Stimulated activated CD4-positive, alpha-beta T cell treated with anti-CD3 and anti-CD28 coated beads, Interleukin-15, amount 100 ng/mL, for 1 hour (primary cell): ENCODE data around the gene SLC49A4.

Experiments used
- DNase-seq, 2 donors: peaks; one replicate each; pipeline ENCODE4 v3.0.0-alpha.2; 2020; ENCODE audit warnings: low read depth in 1 of 2, low spot score in 1 of 2

SLC49A4 gene

DNA sequence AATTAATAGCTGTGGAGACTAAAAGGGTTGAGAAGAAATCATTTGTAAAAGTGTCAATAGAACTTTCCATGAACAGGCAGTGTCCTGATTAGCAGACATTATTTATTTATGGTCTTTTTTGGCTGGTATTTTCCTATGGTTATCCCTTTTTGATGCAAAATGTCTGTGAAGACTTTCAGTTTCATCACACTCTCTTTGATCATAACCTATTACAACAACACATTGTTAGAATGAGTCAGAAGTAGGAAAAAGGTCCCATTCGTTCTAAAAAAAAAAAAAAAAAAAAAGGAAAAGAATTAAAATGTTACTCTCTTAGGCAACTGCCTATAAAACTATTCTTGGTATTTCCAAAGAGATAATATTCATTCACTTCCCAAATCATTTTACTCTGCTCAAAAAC lies 62.1 kb downstream of the SLC49A4 start:
- no peak for DNase-seq

DNA sequence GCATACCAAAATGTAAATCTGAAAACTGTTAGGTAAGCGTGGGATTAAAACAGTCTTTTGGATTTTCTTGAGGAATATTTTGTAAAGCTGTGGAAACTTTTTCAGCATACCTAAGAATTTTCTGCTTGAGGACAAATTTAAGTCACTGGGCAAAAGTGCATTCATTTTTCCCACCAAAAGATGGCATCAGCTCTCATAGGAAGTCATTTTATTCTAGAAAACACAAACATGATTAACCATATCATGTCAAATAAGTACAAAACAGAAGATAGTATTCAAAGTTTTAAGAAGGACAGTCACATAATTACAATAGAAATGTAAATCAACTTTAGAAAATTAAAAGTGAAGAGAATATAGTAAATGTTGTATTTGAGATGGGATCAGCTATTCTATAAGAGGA lies 63.5 kb downstream of the SLC49A4 start:
- no peak for DNase-seq

DNA sequence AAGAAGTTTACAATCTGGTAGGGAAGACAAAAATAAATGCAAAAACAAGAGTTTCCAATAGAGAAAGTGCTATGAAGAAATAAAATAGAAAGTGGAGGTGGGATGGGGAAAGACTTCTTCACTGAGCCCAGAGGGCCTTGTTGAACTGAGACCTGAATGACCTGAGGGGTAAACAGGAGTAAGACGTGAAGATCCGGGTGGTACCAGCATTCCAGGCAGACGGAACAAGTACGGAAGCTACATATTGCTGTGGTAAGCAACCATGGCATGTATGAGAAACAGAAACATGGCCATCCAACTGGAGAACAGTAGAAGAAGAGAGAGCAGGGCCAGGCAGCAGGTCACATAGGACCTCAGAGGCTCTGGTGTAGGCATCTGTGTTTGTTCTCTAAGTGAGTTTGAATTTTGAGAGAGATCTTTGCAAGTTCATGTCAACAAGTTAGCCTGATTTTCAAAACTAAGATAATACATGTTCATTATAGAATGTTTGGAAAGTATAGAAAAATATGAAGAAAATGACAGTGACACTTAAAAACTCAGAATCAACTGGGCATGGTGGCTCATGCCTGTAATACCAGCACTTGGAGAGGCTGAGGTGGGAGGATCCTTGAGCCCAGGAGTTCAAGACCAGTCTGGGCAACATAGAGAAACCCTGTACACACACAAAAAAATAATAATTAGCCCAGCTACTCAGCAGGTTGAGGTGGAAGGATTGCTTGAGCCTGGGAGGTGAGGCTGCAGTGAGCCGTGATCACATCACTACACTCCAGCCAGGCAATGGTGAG lies 64.3 kb downstream of the SLC49A4 start:
- no peak for DNase-seq

DNA sequence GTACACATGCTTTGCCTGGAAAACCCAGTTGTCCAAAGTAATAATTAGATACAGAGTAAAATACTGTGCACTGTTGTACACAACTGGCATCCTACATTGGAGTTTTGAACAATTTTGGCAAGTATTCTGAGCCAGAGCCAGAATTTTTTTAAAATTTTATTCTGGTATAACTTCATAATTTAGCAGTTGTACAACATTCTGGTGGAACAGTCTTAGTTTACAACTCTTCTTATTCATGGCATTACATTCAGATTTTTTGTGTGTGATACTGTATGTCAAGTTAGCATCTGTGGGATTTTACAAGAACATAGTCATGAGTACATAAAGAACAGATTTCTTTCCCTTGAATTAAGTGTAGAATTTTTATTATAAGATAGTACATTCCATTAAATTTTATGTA lies 67.5 kb downstream of the SLC49A4 start:
- no peak for DNase-seq

DNA sequence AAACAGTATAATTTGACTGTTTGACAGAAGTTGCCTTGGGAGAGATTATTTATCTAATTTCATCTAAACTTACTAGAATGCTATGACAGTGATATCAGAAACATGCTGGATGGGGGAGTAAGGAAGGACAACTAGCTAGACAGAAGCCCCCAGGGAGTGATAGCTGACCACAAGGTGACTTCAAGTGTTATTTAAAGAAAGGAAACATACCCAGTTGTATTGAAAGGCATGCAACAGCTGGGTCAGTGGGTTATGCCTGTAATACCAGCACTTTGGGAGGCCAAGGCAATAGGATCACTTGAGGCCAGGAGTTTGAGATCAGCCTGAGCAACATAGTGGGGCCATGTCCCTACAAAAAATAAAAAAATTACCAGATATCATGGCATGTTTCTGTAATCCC lies 69.6 kb downstream of the SLC49A4 start:
- DNase-seq = no peak

DNA sequence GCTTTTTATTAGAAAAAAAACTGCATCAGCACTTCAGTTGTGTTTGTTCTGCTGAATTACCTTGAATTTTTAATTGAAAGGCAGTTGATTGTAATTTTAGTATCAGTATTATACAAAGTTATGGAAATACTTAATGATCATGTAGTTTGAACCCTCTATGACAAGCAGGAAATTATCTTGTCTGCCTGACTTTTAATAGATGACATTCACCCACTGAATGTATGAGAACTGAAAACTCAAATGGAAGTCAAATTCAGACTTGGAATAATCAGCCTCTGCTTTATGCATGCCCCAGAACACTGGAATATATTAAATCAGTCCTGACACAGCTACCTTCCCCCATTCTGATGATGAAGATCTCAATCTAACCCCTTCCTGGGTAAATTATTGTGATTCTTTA lies 73.5 kb downstream of the SLC49A4 start:
- DNase-seq = no peak

DNA sequence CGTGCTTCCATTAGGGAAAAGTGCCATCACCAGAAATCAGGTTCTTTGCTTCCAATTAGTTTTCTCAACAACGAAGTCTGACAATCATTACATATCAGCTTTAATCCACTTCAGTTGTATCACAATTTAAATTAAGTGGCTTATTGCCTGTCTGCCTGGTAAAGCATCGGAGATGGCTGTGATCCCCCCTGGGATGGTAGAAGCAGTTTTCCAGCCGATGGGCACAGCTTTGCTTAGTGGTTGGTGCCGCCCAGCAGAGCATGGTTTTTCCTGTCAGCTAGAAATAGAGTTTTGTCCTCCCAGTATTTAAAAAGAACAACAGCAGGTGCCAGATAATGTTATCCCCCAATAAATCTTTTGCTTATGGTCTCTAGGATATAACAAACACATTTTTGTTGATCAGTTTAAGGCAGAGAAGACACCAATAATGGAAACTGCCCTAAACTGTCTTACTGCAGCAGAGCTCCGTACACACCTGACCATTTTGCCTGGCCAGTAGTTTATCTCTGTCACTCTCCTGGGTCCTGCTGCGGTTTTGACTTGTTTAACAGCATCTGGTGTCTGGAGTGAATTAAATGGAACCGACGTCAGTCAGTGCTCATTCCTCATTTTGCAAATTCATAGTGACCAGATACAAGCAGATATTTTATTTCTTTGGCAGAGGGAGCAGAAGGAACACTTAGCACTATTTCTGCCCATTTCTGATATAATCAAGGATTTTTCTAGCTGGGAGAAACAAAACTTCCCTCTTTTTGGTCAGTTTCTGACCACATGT lies 79.1 kb downstream of the SLC49A4 start:
- no peak for DNase-seq

DNA sequence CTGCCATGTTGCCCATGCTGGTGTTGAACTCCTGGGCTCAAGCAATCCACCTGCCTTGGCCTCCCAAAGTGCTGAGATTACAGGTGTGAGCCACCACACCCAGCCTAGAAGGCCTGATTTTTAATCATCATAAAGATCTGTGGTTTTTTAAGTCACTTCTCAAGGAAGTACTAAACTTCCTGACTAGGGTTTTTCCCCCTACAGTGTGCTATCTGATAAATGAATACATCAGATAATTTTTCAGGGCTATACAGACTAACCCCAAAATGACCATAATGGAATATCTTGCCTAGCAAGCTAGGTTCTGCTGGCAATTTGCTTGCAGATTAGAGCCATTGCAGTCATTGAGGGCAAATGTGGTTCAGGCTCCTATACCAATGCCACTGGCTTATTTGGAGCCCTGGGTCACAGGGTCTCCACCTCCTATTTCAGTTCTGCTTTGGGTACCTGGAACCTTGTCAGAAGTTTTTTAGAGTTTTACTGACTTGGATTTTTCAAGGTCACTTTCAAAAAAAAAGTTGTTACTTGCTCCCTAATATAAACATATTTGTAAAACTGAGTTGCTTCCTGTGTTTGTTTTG lies 80.8 kb downstream of the SLC49A4 start:
- no peak for DNase-seq

DNA sequence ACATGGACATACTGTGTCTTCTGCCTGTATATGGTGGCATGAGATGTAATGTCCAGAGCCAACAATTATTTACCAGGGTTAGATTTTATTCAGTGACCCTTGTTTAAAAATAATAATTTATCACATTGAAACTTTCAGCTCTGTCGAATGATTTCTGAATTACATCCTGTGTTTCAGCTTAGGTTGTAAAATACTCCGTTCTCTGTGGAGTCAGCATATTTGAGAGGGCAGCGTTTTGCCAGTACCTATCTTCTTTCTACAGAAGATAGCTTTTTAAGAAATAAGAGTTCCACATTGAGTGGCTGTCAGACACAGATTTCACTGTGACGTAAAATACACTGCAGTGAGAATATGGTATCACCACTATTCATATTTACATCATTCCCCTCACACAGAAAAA lies 85.3 kb downstream of the SLC49A4 start:
- DNase-seq = no peak

DNA sequence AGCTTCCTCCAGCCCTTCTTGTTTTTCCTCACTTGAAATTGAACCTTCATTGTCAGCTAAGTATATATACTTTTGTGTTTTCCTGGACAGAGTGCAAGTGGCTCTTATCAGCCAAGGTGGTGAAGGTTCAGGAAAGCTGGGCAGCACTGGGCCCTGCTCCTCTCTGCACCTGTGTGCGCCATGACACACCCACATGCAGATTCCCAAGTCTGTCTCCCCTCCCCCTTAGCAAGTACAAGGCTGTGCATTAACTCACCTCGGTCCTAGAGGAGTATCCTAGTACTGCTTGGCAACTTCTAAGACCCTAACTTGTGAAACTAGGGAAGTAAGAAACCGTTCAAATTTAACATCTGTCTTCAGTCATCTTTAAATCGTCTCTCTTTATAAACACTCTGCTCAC lies 85.8 kb downstream of the SLC49A4 start:
- DNase-seq = no peak

DNA sequence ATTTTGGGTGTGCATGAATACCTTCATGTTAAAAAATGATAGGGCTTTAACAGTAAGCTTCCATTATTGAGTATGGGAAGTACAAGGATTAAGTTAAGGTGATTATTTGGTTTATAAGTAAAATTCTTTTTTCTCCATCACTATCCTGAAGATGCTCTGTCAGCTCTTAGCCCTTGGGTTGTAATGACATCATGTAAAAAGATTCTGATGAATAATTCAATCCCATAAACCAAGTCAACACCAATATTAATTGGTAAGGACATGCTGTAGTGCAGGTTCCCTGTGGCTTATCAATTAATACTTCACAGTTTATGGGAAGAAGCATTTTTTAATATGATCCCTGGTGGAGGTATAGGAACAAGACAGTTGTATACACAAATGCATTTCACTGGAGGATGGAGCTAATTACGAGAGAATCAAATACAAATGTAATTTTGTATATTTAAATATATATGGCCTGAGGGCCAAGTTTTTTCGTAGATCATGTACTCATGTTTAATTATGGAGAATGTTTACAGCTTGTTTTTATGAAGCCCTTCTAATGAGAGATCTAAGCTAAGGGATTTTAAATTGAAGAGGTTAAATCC lies 87.6 kb downstream of the SLC49A4 start:
- no peak for DNase-seq

DNA sequence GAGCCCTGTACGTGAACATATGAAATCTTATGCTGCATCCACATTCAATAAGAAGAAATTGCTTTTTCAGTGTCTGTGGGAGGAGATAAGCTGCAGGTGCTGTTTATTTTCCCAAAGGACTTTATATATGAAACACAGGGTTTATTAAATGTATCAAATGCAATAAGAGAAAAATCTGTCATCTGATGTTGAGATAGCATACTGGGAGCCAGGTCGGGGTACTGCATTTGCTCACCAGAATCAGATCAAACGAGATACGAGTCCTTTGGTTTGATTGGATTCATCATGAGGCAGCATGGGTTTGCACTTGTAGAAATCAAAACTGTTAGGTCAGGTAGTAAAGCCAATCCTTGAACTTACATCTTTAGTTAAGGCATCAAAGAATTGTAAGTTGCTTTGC lies 91.4 kb downstream of the SLC49A4 start:
- no peak for DNase-seq

DNA sequence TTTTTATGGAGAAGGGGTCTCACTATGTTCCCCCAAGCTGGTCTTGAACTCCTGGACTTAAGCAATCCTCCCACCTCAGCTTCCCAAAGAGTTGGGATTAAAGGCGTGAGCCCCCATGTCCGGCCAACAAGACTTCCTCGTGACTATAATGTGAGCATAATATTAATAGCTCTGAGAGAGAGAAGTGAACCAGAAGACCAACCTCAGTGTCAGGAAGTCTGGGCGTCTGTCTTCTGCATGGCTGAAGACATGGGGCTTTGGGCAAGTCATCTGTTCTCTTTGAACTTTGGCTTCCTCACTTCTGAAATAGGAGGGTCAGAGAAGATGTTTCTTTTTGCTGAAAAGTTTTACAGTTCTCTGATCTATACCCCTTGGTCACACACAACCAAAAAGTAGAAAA lies 92.1 kb downstream of the SLC49A4 start:
- no peak for DNase-seq

DNA sequence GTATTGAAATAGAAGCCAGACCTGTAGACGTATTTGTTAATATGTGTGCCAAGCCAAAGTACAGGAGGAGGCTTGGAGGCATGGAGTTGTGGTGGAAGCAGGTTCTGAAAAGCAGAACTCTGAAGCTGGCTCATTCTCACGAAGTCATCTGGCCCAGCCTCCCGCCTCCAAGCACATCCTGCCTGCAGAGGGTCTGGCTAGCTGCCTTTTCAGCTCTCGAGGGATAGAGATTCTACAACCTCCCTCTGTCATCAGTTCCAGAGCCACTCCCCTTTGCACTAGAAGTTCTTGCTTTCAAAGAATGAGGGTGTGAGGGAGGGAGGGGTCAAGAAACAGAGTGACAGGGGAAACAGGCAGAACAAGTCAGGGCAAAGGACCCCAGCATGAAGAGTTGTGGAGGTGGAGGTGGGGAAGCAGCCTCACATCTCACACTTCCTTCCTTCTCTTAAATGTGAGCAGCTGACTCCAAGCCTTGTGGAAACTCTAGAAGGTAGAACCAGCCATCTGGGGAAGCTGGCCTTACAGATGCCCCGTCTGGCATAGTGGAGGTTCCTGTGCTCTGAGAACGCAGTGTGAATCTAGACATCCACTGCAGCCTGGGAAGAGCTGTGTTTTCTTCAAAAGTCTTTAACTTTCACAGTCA lies 95.3 kb downstream of the SLC49A4 start:
- DNase-seq = no peak

DNA sequence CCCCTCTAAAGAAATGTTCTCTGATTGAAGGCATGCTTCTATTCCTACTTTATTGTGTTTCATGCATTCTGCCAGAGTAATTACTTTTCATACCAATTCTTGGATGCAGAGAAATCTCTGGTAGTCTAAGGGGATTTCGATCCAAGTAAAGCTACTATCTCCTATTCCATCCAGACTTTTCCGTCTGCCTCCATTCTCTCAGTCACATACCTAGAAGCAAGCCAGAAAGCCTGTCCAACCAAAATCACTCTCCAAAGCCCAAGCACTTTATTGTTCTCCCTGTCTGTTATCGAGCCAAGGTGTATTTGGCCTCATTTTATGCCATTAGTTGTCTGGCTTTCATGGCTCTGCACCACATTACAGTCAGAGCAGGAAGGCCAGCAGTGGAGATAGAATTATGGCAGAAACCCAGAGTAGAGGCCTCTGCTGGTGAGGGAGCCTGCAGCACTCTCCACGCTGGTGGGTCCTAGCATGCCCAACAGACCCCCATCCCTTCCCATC lies 95.9 kb downstream of the SLC49A4 start:
- DNase-seq = no peak

DNA sequence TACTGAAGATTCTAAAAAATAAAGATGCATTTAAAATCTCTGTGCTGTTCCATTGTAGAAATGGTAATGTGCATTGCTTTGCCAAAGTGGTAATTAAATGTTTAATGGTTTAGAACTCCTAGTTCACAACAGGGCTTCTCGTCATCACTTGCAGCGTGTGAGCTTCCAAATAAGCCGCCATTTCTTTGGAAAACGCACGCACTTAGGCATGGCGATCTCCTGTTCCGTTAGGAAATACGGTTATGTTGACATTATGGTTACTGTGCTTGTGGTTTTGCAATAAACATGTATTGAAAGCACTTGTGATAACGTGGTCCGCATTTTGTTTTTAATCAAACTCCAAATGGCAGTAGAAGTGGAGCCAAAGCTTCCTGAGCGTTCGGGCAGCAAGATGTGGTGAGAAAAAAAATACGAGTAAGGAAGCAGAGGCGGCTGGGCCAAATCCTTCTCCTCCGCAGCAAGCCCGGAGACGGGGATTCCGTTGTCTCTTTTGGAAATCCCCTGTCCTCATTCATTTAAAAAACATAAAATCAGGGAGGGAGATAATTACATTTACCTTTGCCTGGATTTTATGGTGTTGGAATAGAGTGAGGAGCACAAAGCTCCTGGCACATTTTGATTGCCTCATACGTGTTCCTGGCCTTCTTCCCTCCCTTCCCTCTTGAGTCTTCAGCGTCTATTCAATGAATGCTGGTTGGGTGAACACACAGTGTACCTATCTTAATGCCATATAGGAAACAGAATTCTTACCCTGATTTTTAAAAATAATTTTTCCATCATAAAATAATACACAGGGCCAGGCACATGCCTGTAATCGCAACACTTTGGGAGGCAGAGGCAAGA lies 97.5 kb downstream of the SLC49A4 start:
- DNase-seq = no peak

DNA sequence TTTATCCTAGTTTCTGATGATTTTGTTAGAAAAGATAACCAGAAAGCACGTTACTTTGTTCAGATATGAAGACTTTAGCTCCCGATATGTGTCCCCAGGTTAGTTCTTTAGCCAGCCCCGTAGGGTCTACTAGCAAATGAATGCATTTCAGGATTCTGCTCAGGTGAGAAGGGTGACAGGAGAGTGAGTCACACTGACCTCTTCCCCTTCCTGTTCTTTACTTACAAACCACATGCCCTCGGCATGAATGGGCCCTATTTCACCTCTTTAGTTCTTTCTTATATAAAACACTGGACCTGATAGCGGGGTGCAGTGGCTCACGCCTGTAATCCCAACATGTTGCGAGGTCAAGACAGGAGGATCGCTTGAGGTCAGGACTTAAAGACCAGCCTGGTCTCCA lies 98.4 kb downstream of the SLC49A4 start:
- no peak for DNase-seq

DNA sequence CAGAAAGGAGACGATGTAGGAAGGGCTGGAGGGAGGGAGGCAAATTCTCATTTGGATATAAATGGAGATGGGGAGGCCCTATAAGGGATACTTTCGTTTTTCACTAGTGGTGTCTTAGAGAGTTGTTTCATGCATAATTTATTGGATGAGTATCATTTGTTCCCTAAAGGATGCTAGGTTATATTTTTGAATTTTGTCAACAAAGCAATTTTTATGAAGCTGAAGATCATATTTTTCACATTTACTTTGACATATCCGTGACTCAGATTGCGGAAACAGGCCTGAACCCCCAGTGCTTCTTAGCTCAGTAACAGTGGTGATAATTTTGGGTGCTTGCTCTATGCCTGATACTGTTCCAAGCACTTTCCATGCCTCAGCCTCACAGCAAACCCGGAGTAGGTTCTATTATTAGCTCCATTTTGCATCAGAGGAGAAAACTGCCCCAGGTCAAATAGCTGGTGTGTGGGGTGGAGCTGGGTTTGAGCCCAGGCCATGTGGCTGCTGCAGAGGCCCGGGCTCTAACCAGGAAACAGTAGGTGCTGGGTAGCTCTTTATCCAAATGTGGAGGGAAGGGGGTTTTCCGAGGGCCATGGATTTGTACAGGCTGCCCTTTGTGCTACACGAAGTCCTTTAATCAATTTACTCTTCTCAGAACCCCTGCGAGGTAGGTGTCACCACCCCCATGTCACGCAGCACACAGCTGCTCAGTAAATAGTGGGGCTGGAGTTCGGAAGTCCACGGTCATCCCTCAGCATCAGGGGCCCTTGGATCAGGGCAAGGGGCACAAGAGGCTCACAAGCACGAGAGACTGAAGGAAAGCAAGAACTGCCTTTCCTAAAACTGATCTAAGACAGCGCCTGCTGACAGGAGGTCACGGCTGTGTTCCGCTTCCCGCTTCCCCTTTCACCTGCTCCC lies 99.1 kb downstream of the SLC49A4 start:
- no peak for DNase-seq

DNA sequence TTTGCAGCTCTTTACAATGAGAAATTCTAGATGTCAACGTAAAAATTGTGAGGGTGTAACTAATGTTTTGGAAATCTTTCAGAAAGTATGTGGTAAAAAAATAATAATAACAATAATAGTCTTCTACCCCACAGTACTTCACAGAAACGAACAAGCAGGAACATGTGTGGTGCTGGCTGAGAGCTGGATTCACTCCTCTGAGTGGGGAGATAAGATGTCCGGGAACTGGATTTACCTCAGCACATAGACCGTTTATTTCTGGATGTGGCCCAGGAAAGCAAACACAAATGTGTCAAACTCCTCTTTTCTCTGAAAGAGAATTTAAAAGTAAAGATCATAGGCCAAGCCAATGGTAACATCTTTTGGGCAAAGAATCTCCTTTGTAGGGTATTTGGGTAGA lies 103.4 kb downstream of the SLC49A4 start:
- DNase-seq = no peak
